Sigmoid colon (tissue), 4 donors: Measurements from ENCODE around the gene TMEM219.

Experiments
- EP300 ChIP-seq, 4 donors: sonication (generic); formaldehyde crosslinking; IDR thresholded peaks; one replicate each; pipeline ENCODE4 v1.6.1; 2017; ENCODE audit warnings: antibody characterized with exemption in 4 of 4
- POLR2AphosphoS5 ChIP-seq, 4 donors: sonication (generic); formaldehyde crosslinking; IDR thresholded peaks; one replicate each; pipeline ENCODE4 v1.6.1; 2017; ENCODE audit warnings: antibody characterized with exemption in 4 of 4
- TF ChIP-seq, protein P1 (sequence below), 4 experiments: fragments of 450-650 bp in 3 of 4; fragments of 200-600 bp in 1 of 4; IDR thresholded peaks; one replicate each; pipeline ENCODE4 v1.5.1; 2016 to 2019; ENCODE audit warnings: antibody characterized with exemption in 4 of 4, mild to moderate bottlenecking in 3 of 4, moderate library complexity in 2 of 4

DNA sequence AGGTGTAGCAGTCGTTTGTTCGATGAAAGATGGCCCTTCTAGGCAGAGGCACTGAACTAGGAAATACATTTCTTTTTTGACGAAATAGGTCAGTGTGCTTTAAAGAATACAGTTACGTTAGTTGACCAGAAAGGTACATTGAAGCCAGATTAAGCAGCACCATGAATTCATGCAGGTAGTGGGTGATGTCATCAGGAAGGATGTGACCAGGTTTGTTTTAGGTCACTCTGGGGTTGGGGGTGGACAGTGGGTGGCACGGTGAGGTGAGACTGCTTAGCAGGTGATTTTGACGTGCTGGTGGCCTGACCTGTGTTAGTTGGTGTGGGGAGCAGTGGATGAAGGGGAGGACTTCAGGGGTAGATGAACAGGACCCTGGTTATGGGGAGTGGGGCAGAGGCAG lies 37.7 kb downstream of the TMEM219 start:
- TF ChIP-seq POLR2AphosphoS5 (IDR thresholded peaks at IDR 0.05) = no peak
- TF ChIP-seq, protein P1, sequence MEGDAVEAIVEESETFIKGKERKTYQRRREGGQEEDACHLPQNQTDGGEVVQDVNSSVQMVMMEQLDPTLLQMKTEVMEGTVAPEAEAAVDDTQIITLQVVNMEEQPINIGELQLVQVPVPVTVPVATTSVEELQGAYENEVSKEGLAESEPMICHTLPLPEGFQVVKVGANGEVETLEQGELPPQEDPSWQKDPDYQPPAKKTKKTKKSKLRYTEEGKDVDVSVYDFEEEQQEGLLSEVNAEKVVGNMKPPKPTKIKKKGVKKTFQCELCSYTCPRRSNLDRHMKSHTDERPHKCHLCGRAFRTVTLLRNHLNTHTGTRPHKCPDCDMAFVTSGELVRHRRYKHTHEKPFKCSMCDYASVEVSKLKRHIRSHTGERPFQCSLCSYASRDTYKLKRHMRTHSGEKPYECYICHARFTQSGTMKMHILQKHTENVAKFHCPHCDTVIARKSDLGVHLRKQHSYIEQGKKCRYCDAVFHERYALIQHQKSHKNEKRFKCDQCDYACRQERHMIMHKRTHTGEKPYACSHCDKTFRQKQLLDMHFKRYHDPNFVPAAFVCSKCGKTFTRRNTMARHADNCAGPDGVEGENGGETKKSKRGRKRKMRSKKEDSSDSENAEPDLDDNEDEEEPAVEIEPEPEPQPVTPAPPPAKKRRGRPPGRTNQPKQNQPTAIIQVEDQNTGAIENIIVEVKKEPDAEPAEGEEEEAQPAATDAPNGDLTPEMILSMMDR (IDR thresholded peaks at IDR 0.05) = no peak
- no peak for TF ChIP-seq EP300 (IDR thresholded peaks at IDR 0.05)
